Activated naive CD4-positive, alpha-beta T cell treated with anti-CD3 and anti-CD28 coated beads, Interleukin-2, amount 50 U/mL, for 16 hours (primary cell): Measurements from ENCODE around the gene RNGTT.
"Not testable (repeated sequence)": the region's sequence is repeated elsewhere in the genome, so short reads cannot be mapped to it uniquely, and the experiment has no call there.

Experiments used
- DNase-seq: peaks from one replicate; pipeline ENCODE4 v3.0.0-alpha.2; 2020

The RNGTT gene

GRCh38 chr6:88908598-88909548 lies 54.5 kb downstream of the RNGTT start:
- no peak for DNase-seq

GRCh38 chr6:88907148-88907547 lies 56.3 kb downstream of the RNGTT start:
- DNase-seq: not testable (repeated sequence)

GRCh38 chr6:88899569-88900316 lies 63.7 kb downstream of the RNGTT start:
- DNase-seq: no peak

GRCh38 chr6:88895911-88896310 lies 67.5 kb downstream of the RNGTT start:
- no peak for DNase-seq

- DNase-seq: no peak
These were observed 72.3 kb downstream of the RNGTT start for GRCh38 chr6:88890860-88891845.

- DNase-seq: no peak
These were observed 73.0 kb downstream of the RNGTT start for GRCh38 chr6:88890394-88890793.

GRCh38 chr6:88884361-88884760 lies 79.1 kb downstream of the RNGTT start:
- no peak for DNase-seq

- DNase-seq: no peak
These were observed 80.9 kb downstream of the RNGTT start for GRCh38 chr6:88882536-88882935.

- no peak for DNase-seq
These were observed 82.0 kb downstream of the RNGTT start for GRCh38 chr6:88881451-88881850.

- no peak for DNase-seq
These were observed 83.4 kb downstream of the RNGTT start for GRCh38 chr6:88880021-88880420.

- DNase-seq: no peak
These were observed 85.5 kb downstream of the RNGTT start for GRCh38 chr6:88877893-88878292.

- no peak for DNase-seq
These were observed 90.5 kb downstream of the RNGTT start for GRCh38 chr6:88872962-88873361.

- DNase-seq: no peak
These were observed 91.9 kb downstream of the RNGTT start for GRCh38 chr6:88871498-88871897.

- DNase-seq: peak; percentile 21
These were observed 92.6 kb downstream of the RNGTT start for GRCh38 chr6:88870717-88871330.

- DNase-seq: no peak
These were observed 94.0 kb downstream of the RNGTT start for GRCh38 chr6:88869263-88870020.

- DNase-seq: no peak
These were observed 95.3 kb downstream of the RNGTT start for GRCh38 chr6:88867841-88868731.

GRCh38 chr6:88866856-88867255 lies 96.6 kb downstream of the RNGTT start:
- no peak for DNase-seq

- DNase-seq: no peak
These were observed 98.1 kb downstream of the RNGTT start for GRCh38 chr6:88865275-88865674.

- no peak for DNase-seq
These were observed 98.9 kb downstream of the RNGTT start for GRCh38 chr6:88864359-88865054.

GRCh38 chr6:88860310-88860709 lies 103.1 kb downstream of the RNGTT start:
- no peak for DNase-seq
